Neuron (in vitro differentiated cells): ENCODE measurements around the gene IL17A.

Source experiments
- H2AFZ ChIP-seq: one replicate; pipeline ENCODE4 v1.6.1; 2013; ENCODE audit warnings: low read depth, mild to moderate bottlenecking, inconsistent platforms, low read length, moderate library complexity
- H3K27me3 ChIP-seq: one replicate; pipeline ENCODE4 v1.6.1; 2013; ENCODE audit warnings: low read length; ENCODE audit not compliant: insufficient read depth
- H3K36me3 ChIP-seq: one replicate; pipeline ENCODE4 v1.6.1; 2013; ENCODE audit warnings: low read length; ENCODE audit not compliant: insufficient read depth
- H3K4me1 ChIP-seq: one replicate; pipeline ENCODE4 v1.6.1; 2013; ENCODE audit warnings: low read length; ENCODE audit not compliant: insufficient read depth
- H3K4me3 ChIP-seq: 2 replicates; pipeline ENCODE4 v1.5.1; 2013; ENCODE audit warnings: mild to moderate bottlenecking, low read length, moderate library complexity
- H3K9me3 ChIP-seq: one replicate; pipeline ENCODE4 v1.6.1; 2013; ENCODE audit warnings: low read length

The IL17A gene

GRCh38 chr6:52210227-52210626, 24.1 kb downstream of the IL17A start:
- H2AFZ ChIP-seq, result no peak overlapping the region
- no peak overlapping the region for H3K4me3 ChIP-seq
- H3K4me1 ChIP-seq, result no peaks in the 10 kb centered on the region
- H3K9me3 ChIP-seq, result no peaks in the 10 kb centered on the region
- H3K36me3 ChIP-seq, result no peaks in the 10 kb centered on the region
- H3K27me3 ChIP-seq, result no peaks in the 10 kb centered on the region

GRCh38 chr6:52213127-52213526, 27.0 kb downstream of the IL17A start:
- Histone ChIP-seq H3K36me3 (no peaks in the 10 kb centered on the region), H3K9me3 (no peaks in the 10 kb centered on the region), H2AFZ (no peak overlapping the region), H3K4me3 (no peak overlapping the region), H3K27me3 (no peaks in the 10 kb centered on the region), H3K4me1 (no peaks in the 10 kb centered on the region)

- Histone ChIP-seq H3K4me3 (no peak overlapping the region), H3K4me1 (no peaks in the 10 kb centered on the region), H3K9me3 (no peaks in the 10 kb centered on the region), H3K36me3 (no peaks in the 10 kb centered on the region), H3K27me3 (no peaks in the 10 kb centered on the region), H2AFZ (no peak overlapping the region)
These were observed 29.6 kb downstream of the IL17A start for GRCh38 chr6:52215787-52216186.

GRCh38 chr6:52216932-52217575, 30.9 kb downstream of the IL17A start:
- Histone ChIP-seq H3K9me3 (no peaks in the 10 kb centered on the region), H3K4me3 (no peak overlapping the region), H3K27me3 (no peaks in the 10 kb centered on the region), H2AFZ (no peak overlapping the region), H3K4me1 (no peaks in the 10 kb centered on the region), H3K36me3 (no peaks in the 10 kb centered on the region)

GRCh38 chr6:52217761-52218160, 31.6 kb downstream of the IL17A start:
- Histone ChIP-seq H2AFZ (no peak overlapping the region), H3K4me3 (no peak overlapping the region), H3K27me3 (no peaks in the 10 kb centered on the region), H3K9me3 (no peaks in the 10 kb centered on the region), H3K4me1 (no peaks in the 10 kb centered on the region), H3K36me3 (no peaks in the 10 kb centered on the region)

GRCh38 chr6:52221302-52221701, 35.1 kb downstream of the IL17A start:
- Histone ChIP-seq H3K4me1 (no peaks in the 10 kb centered on the region), H3K4me3 (no peak overlapping the region), H3K9me3 (no peaks in the 10 kb centered on the region), H2AFZ (no peak overlapping the region), H3K36me3 (no peaks in the 10 kb centered on the region), H3K27me3 (no peaks in the 10 kb centered on the region)

- Histone ChIP-seq H2AFZ (no peak overlapping the region), H3K4me1 (no peaks in the 10 kb centered on the region), H3K9me3 (no peaks in the 10 kb centered on the region), H3K36me3 (no peaks in the 10 kb centered on the region), H3K27me3 (peaks cover 4% of the 10 kb centered on the region), H3K4me3 (no peak overlapping the region)
These were observed 41.3 kb downstream of the IL17A start for GRCh38 chr6:52227495-52227894.

- Histone ChIP-seq H3K9me3 (no peaks in the 10 kb centered on the region), H3K36me3 (no peaks in the 10 kb centered on the region), H3K27me3 (peaks cover 4% of the 10 kb centered on the region), H3K4me1 (no peaks in the 10 kb centered on the region), H2AFZ (no peak overlapping the region), H3K4me3 (no peak overlapping the region)
These were observed 44.5 kb downstream of the IL17A start for GRCh38 chr6:52230685-52231084.

- H2AFZ ChIP-seq, result no peak overlapping the region
- no peak overlapping the region for H3K4me3 ChIP-seq
- no peaks in the 10 kb centered on the region for H3K36me3 ChIP-seq
- no peaks in the 10 kb centered on the region for H3K9me3 ChIP-seq
- H3K4me1 ChIP-seq, result no peaks in the 10 kb centered on the region
- peaks cover 4% of the 10 kb centered on the region for H3K27me3 ChIP-seq
These were observed 45.4 kb downstream of the IL17A start for GRCh38 chr6:52231406-52232127.

- H3K4me3 ChIP-seq, result no peak overlapping the region
- H2AFZ ChIP-seq, result no peak overlapping the region
- H3K27me3 ChIP-seq, result peaks cover 4% of the 10 kb centered on the region
- no peaks in the 10 kb centered on the region for H3K36me3 ChIP-seq
- H3K4me1 ChIP-seq, result no peaks in the 10 kb centered on the region
- H3K9me3 ChIP-seq, result no peaks in the 10 kb centered on the region
These were observed 46.8 kb downstream of the IL17A start for GRCh38 chr6:52233005-52233404.

- H2AFZ ChIP-seq, result no peak overlapping the region
- no peaks in the 10 kb centered on the region for H3K9me3 ChIP-seq
- H3K27me3 ChIP-seq, result peaks cover 4% of the 10 kb centered on the region
- no peaks in the 10 kb centered on the region for H3K36me3 ChIP-seq
- H3K4me3 ChIP-seq, result no peak overlapping the region
- H3K4me1 ChIP-seq, result no peaks in the 10 kb centered on the region
These were observed 48.0 kb downstream of the IL17A start for GRCh38 chr6:52233975-52234823.
